ENCODE results near the gene BIRC7.
A peak's percentile ranks its signal among the peaks of the same experiment; 100 is the strongest.

The BIRC7 gene

DNA sequence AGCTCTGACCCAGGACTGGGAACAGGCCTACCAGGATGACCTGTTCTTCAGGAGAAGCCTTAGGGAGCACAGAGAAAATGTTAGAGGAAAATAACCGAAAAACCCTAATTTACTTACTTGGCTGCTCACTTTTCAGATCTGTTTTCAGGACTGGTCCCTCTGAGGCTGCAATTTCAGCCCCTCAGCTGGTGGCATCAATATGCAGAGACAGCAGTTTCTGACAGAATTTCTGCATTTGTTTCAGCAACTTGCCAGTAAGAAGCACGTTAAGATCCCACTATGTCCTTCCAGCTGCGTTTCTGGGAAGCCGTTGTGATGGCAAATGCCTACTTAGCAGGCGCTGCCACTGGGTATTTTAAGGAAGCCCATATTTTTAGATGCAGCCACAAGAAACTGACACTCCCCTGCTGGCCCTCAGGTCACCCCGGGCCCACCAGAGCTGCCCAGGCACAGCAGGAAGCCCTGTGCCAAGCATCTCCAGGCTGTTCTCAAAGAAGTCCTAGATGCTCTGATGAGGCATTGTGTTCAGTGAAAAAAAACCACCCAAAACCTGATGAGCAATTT, 27.3 kb upstream of the BIRC7 start:
- TF ChIP-seq, protein P1, sequence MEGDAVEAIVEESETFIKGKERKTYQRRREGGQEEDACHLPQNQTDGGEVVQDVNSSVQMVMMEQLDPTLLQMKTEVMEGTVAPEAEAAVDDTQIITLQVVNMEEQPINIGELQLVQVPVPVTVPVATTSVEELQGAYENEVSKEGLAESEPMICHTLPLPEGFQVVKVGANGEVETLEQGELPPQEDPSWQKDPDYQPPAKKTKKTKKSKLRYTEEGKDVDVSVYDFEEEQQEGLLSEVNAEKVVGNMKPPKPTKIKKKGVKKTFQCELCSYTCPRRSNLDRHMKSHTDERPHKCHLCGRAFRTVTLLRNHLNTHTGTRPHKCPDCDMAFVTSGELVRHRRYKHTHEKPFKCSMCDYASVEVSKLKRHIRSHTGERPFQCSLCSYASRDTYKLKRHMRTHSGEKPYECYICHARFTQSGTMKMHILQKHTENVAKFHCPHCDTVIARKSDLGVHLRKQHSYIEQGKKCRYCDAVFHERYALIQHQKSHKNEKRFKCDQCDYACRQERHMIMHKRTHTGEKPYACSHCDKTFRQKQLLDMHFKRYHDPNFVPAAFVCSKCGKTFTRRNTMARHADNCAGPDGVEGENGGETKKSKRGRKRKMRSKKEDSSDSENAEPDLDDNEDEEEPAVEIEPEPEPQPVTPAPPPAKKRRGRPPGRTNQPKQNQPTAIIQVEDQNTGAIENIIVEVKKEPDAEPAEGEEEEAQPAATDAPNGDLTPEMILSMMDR (IDR thresholded peaks at IDR 0.05; ENCODE audit: insufficient read depth, missing control alignments): no peak
- DNase-seq (ENCODE audit: insufficient read length, low spot score) (no peak), FAIRE-seq (no peak)

DNA sequence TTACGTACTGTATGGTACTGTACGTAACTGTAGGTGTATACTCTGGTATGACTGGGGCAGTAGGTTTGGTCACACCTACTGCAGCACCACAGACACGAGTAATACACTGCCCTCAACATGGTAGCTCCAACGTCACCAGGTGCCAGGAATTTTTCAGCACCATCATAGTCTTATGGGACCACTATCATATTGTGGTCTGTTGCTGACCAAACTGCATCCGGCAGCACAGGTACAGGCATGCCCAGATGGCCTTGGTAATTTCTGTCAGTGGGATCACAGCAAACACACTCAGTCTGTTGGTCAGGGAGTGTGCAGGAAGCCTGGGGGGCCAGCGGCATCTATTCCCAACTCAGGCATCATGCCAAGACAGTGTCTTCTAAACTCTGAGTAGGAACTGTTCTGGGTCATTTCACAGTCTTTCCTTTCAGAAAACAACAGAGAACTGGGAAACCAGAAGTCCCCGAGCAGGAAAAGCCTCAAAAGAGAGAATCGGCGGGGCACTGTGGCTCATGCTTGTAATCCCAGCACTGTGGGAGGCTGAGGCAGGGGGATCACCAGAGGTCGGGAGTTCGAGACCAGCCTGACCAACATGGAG, 25.6 kb upstream of the BIRC7 start:
- TF ChIP-seq, protein P1 (IDR thresholded peaks at IDR 0.05; ENCODE audit: insufficient read depth, missing control alignments): no peak
- FAIRE-seq: no peak
- DNase-seq (ENCODE audit: insufficient read length, low spot score): no peak

DNA sequence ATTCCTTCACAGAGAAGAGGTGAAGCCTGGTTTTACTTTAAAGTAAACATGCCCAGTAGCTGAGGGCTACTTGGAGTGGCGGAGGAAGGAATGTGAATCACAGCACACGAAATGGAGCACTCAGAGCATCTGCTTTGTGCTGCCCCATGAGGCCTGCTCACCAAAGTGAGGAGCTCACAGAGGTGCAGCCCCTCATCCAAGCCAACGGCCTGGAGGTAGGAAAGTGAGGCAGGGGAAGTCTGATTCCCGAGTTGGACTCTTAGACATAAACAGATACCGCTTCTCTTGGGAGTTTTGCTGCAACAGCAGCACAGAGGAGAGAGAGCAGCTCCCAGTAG, 23.3 kb upstream of the BIRC7 start:
- DNase-seq (ENCODE audit: insufficient read length, low spot score) (no peak), FAIRE-seq (no peak)
- TF ChIP-seq, protein P1 (IDR thresholded peaks at IDR 0.05; ENCODE audit: insufficient read depth, missing control alignments): no peak

DNA sequence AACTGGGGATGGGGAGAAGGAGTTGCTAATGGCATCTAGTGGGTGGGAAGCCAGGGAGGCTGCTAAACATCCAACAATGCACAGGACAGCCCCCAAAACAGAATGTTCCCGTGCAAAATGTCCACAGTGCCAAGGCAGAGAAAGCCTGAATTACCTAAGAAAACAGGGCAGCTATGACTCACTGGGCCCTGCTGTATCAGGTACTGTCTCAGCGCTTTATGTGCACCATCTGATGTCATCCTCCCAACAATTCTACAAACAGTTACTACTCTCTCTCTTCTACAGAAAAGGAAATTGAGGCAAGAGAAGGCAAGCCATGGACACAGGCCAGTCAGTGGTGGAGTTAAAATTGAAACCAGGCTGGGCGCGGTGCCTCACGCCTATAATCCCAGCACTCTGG, 22.9 kb upstream of the BIRC7 start:
- FAIRE-seq (no peak), DNase-seq (ENCODE audit: insufficient read length, low spot score) (no peak)
- TF ChIP-seq, protein P1 (IDR thresholded peaks at IDR 0.05; ENCODE audit: insufficient read depth, missing control alignments): no peak

DNA sequence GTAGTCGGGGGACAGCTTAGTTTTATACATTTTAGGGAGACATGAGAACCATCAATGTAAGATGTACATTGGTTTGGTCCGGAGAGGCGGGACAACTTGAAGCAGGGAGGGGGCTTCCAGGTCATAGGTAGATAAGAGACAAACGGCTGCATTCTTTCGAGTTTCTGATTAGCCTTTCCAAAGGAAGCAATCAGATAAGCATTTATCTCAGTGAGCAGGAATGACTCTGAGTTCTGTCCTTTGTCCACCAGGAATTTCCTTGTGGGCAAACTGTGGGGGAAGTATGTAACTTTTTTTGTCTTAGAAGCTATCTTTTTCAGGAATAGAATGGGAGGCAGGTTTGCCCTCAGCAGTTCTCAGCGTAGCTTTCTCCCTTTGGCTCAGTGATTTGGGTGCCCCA, 21.2 kb upstream of the BIRC7 start:
- no peak for FAIRE-seq
- no peak for DNase-seq (ENCODE audit: insufficient read length, low spot score)
- TF ChIP-seq, protein P1 (IDR thresholded peaks at IDR 0.05; ENCODE audit: insufficient read depth, missing control alignments): no peak

DNA sequence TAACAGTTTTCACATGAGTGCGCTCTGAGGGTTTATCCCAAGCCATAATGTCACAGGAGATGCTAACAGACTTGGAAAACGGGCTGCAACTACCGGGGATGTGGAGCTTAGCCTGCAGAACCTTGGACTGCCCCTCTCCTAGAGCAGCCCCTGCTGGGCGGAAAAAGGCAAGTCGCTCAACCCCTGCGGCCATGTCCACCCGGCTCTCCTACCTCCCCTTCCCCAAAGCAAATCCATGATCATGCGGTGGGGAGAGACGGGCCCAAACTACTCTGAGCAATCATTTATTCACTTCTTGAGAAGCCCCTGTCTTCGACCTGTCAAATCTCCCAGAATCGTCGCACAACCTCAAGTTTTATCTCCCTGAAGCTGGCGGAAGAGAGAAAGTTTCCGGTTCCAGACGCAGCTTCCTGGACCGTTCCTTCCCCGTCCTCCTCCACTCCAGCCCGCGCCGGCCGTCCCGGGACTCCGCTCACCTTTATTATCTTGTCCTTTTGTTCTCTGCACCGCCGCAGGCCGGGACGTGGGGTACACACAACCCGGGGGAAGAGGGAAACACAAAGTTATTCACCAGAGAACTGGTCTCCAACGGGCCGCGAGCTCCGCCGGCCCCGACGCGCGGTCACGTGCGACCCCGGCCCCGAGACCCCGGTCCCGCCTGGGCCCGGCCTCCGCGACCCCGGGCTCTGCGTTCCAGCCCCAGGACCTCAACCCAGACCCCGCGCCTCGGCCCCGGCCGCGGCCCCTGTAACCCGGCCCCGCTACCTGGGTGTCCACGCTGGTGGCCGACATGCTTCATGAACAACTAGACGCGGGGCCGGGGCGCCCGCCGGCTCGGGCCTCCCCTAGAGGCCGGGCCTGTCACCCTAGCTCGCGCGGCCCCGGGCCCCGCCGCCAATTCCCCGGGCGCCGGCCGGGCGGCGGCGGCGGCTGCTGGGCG, 20.3 kb upstream of the BIRC7 start:
- no peak for FAIRE-seq
- DNase-seq (ENCODE audit: insufficient read length, low spot score): no peak
- TF ChIP-seq, protein P1 (IDR thresholded peaks at IDR 0.05; ENCODE audit: insufficient read depth, missing control alignments): peak; percentile 25
